Endothelial cell of umbilical vein (primary cell): ENCODE data around the gene SLC39A8. TPM values are rescaled to one million over a fixed set of nuclear protein-coding genes. Genes with fewer than 3 reads are reported as not detected.

Experiments
- BruUV-seq: library from RNA; stranded (reverse); fragments of 400-500 nt; replicated peaks from 2 replicates; lab custom pipeline; 2021; lab: Mats Ljungman, UMichigan
- CTCF ChIA-PET: fragments of 300-600, 350-600 bp; sonication (Branson Sonifier 250); formaldehyde crosslinking; loops from one replicate; lab custom pipeline; 2021; ENCODE audit warnings: antibody characterized with exemption, inconsistent platforms; lab: Charles Lee
- POLR2A ChIA-PET: fragments of 300-600, 350-600 bp; sonication (Branson Sonifier 250); formaldehyde crosslinking; loops from one replicate; lab custom pipeline; 2021; ENCODE audit warnings: antibody characterized with exemption, inconsistent platforms; lab: Charles Lee
- DNase-seq: peaks from one replicate; pipeline ENCODE4 v3.0.0-alpha.2; 2011; ENCODE audit warnings: low read depth, low spot score
- FAIRE-seq: peaks from 2 replicates; lab custom pipeline; 2011; peaks lifted over from hg19 to GRCh38; lab: Jason Lieb, UNC
- H2AFZ ChIP-seq: 2 replicates; pipeline ENCODE4 v1.6.0; 2012; ENCODE audit warnings: low read depth, low read length, control low read depth, inconsistent platforms
- H3K27ac ChIP-seq: 2 replicates; pipeline ENCODE4 v1.5.1; 2011; ENCODE audit warnings: low read depth, mild to moderate bottlenecking, control low read depth, low read length, moderate library complexity; ENCODE audit not compliant: insufficient read depth
- H3K27me3 ChIP-seq, 2 experiments: 2 replicates each; pipeline versions ENCODE4 v1.6.0 to v1.6.1; 2011; ENCODE audit warnings: low read length in 2 of 2, mixed read lengths in 1 of 2; ENCODE audit not compliant: control insufficient read depth in 2 of 2, insufficient read depth in 2 of 2
- H3K36me3 ChIP-seq, 2 experiments: 2 replicates in 1 of 2; 3 replicates in 1 of 2; pipeline ENCODE4 v1.5.1; 2011; ENCODE audit warnings: low read length in 2 of 2, mild to moderate bottlenecking in 1 of 2, moderate library complexity in 1 of 2; ENCODE audit not compliant: control insufficient read depth in 2 of 2, insufficient read depth in 2 of 2; ENCODE audit errors: extremely low read depth in 1 of 2
- H3K4me1 ChIP-seq: 3 replicates; pipeline ENCODE4 v1.5.1; 2011; ENCODE audit warnings: mild to moderate bottlenecking, low read length; ENCODE audit not compliant: control insufficient read depth, insufficient read depth; ENCODE audit errors: extremely low read depth
- H3K4me2 ChIP-seq: 2 replicates; pipeline ENCODE4 v1.6.1; 2011; ENCODE audit warnings: low read length, control low read depth, mixed read lengths; ENCODE audit not compliant: insufficient read depth
- H3K4me3 ChIP-seq, 3 experiments: fragments of 200-600 bp in 1 of 3; sonication (generic), shearing (Covaris generic) in 1 of 3; replicated peaks in 1 of 3; 2 replicates each; pipeline ENCODE4 v1.5.1; 2011 to 2016; ENCODE audit warnings: control low read depth in 3 of 3, low read length in 3 of 3, mild to moderate bottlenecking in 2 of 3, inconsistent platforms in 1 of 3, low read depth in 1 of 3, moderate library complexity in 1 of 3; ENCODE audit not compliant: insufficient read depth in 1 of 3
- H3K79me2 ChIP-seq: 2 replicates; pipeline ENCODE4 v1.6.0; 2012; ENCODE audit warnings: low read length, inconsistent platforms; ENCODE audit not compliant: control insufficient read depth, insufficient read depth
- H3K9ac ChIP-seq: replicated peaks from 2 replicates; pipeline ENCODE3; 2011; ENCODE audit warnings: low read length, control low read depth; ENCODE audit not compliant: insufficient read depth; ENCODE audit errors: extremely low read depth
- H3K9me1 ChIP-seq: replicated peaks from 3 replicates; pipeline ENCODE4 v1.6.0; 2011; ENCODE audit warnings: mild to moderate bottlenecking, low read length; ENCODE audit not compliant: control insufficient read depth, insufficient read depth; ENCODE audit errors: extremely low read depth
- H3K9me3 ChIP-seq: replicated peaks from 2 replicates; pipeline ENCODE4 v1.5.1; 2012; ENCODE audit warnings: low read length, inconsistent platforms; ENCODE audit not compliant: control insufficient read depth, insufficient read depth
- H4K20me1 ChIP-seq: replicated peaks from 2 replicates; pipeline ENCODE3; 2011; ENCODE audit warnings: mild to moderate bottlenecking, low read length; ENCODE audit not compliant: control insufficient read depth, insufficient read depth; ENCODE audit errors: extremely low read depth
- EZH2 ChIP-seq: IDR thresholded peaks from 2 replicates; pipeline ENCODE4 v1.6.1; 2012; ENCODE audit warnings: borderline replicate concordance, low read depth, mild to moderate bottlenecking, moderate library complexity, low read length, inconsistent platforms; ENCODE audit not compliant: severe bottlenecking
- FOS ChIP-seq: IDR thresholded peaks from 2 replicates; pipeline ENCODE4 v1.6.1; 2011; ENCODE audit warnings: mild to moderate bottlenecking, low read length, moderate library complexity, borderline replicate concordance; ENCODE audit not compliant: insufficient read depth
- GATA2 ChIP-seq: IDR thresholded peaks from 2 replicates; pipeline ENCODE4 v1.7.0; 2011; ENCODE audit warnings: low read depth, mild to moderate bottlenecking, moderate library complexity, mixed read lengths, low read length; ENCODE audit not compliant: insufficient read length, insufficient read depth
- JUN ChIP-seq: IDR thresholded peaks from 2 replicates; pipeline ENCODE4 v1.6.1; 2011; ENCODE audit warnings: borderline replicate concordance, low read depth; ENCODE audit not compliant: insufficient read length, insufficient read depth
- MAX ChIP-seq: IDR thresholded peaks from 2 replicates; pipeline ENCODE4 v1.6.1; 2011; ENCODE audit not compliant: insufficient read depth, insufficient read length
- MYC ChIP-seq: IDR thresholded peaks from one replicate; pipeline ENCODE4 v1.6.1; 2011; ENCODE audit warnings: mild to moderate bottlenecking, low read depth, low read length
- POLR2A ChIP-seq: IDR thresholded peaks from 2 replicates; pipeline ENCODE4 v1.6.1; 2012; ENCODE audit warnings: low read depth, mild to moderate bottlenecking, control low read depth, low read length
- POLR2AphosphoS5 ChIP-seq: IDR thresholded peaks from 2 replicates; pipeline ENCODE4 v1.6.1; 2012; ENCODE audit warnings: low read depth, mild to moderate bottlenecking, control low read depth, low read length, moderate library complexity; ENCODE audit not compliant: insufficient read depth
- dilution Hi-C: fragments of 300-500 bp; cut with MboI; formaldehyde crosslinking; loops from one replicate; pipeline ENCODE4 v1.15.0; 2019; ENCODE audit warnings: low sequenced_read_pairs; ENCODE audit not compliant: extremely low pct_ligation_motif_present
- intact Hi-C: fragments of 100-400 bp; cut with micrococcal nuclease; formaldehyde crosslinking; loops from one replicate; pipeline ENCODE4 v1.10.0; 2022
- polyA plus RNA-seq, 4 experiments: library from polyadenylated mRNA; depleted of rRNA in 3 of 4; stranded (reverse) in 3 of 4; unstranded in 1 of 4; fragments of >200 nt; gene quantifications; 2 replicates each; pipeline versions ENCODE4 v1.2.1 to v1.2.3, GENCODE V29; 2011 to 2012; ENCODE audit warnings: missing spikeins in 1 of 4
- total RNA-seq: library from RNA; stranded (reverse); gene quantifications from 2 replicates; pipeline ENCODE4 v1.2.3, GENCODE V29; 2021
- TF ChIP-seq, protein P1 (sequence below), 2 donors: IDR thresholded peaks; 1 replicate in 1 of 2; 2 replicates in 1 of 2; pipeline ENCODE4 v1.5.1; 2011; ENCODE audit warnings: low read length in 2 of 2, mild to moderate bottlenecking in 2 of 2, moderate library complexity in 2 of 2, control low read depth in 1 of 2, inconsistent platforms in 1 of 2, low read depth in 1 of 2; ENCODE audit not compliant: insufficient read depth in 1 of 2; ENCODE audit errors: extremely low read depth in 1 of 2

Gene SLC39A8
- total and polyA plus RNA-seq, 2 donors (not counting 3 experiments of a cell fraction or from before 2014, with no cell fraction given) = 1.7 to 6.7 TPM

GRCh38 chr4:102328045-102328444 lies 17.2 kb downstream of the SLC39A8 start:
- no peak overlapping the region for H3K4me3 ChIP-seq
- no peaks in the 10 kb centered on the region for H4K20me1 ChIP-seq
- no peak for TF ChIP-seq GATA2
- TF ChIP-seq MYC = no peak
- TF ChIP-seq, protein P1, sequence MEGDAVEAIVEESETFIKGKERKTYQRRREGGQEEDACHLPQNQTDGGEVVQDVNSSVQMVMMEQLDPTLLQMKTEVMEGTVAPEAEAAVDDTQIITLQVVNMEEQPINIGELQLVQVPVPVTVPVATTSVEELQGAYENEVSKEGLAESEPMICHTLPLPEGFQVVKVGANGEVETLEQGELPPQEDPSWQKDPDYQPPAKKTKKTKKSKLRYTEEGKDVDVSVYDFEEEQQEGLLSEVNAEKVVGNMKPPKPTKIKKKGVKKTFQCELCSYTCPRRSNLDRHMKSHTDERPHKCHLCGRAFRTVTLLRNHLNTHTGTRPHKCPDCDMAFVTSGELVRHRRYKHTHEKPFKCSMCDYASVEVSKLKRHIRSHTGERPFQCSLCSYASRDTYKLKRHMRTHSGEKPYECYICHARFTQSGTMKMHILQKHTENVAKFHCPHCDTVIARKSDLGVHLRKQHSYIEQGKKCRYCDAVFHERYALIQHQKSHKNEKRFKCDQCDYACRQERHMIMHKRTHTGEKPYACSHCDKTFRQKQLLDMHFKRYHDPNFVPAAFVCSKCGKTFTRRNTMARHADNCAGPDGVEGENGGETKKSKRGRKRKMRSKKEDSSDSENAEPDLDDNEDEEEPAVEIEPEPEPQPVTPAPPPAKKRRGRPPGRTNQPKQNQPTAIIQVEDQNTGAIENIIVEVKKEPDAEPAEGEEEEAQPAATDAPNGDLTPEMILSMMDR (IDR thresholded peaks at IDR 0.05; ENCODE audit: extremely low read depth in 1 of 2, insufficient read depth in 1 of 2, low read depth in 1 of 2, low read length in 2 of 2) = no peak
- no peak for TF ChIP-seq POLR2AphosphoS5
- TF ChIP-seq POLR2A = no peak
- no peak for TF ChIP-seq JUN
- no peak for TF ChIP-seq EZH2
- TF ChIP-seq FOS = no peak
- no peak for TF ChIP-seq MAX
- H3K9me3 ChIP-seq = no peaks in the 10 kb centered on the region
- no peaks in the 10 kb centered on the region for H3K27me3 ChIP-seq
- H2AFZ ChIP-seq = no peak overlapping the region
- DNase-seq (no peak), FAIRE-seq (no peak)
- no TSS peak for BruUV-seq
- no peaks in the 10 kb centered on the region for H3K36me3 ChIP-seq
- no peaks in the 10 kb centered on the region for H3K4me1 ChIP-seq
- H3K79me2 ChIP-seq = no peaks in the 10 kb centered on the region
- H3K9ac ChIP-seq = no peak overlapping the region
- dilution Hi-C loops (no loop called here), intact Hi-C loops (no loop called here)
- H3K4me2 ChIP-seq = no peak overlapping the region
- no peaks in the 10 kb centered on the region for H3K9me1 ChIP-seq
- no peak overlapping the region for H3K27ac ChIP-seq
- ChIA-PET POLR2A (no interaction called here), CTCF (no interaction called here)
